ENCODE results near the gene SOX6. TPM values are rescaled to one million over a fixed set of nuclear protein-coding genes. Genes with fewer than 3 reads are reported as not detected.

SOX6 gene
- total and polyA plus RNA-seq, 2 donors (not counting 3 experiments of a cell fraction or from before 2014, with no cell fraction given), result 0.14 to 3.7 TPM

DNA sequence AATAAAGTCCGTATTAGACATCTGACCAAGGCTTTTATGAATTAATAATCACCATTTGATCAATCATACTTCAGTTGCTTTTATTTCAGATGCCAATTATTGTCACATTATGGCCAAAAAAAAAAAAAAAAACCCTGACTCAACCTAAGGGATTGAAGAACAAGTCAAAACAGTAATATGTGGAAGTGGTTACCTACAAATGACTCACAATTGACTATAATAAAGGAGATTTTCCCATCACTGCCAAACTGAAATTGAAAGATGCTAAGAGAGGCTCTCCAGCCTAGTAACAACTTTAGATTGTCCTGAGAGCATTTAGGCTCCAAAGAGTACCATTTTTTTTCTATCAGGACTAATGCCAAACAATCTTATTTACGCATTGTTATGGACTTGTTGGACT is 35.2 kb downstream of the SOX6 start:
- Histone ChIP-seq H3K9me3 (replicated peaks; ENCODE audit: control insufficient read depth, insufficient read depth, low read length) (no peaks in the 10 kb centered on the region), H3K9me1 (replicated peaks; ENCODE audit: control insufficient read depth, extremely low read depth, insufficient read depth, low read length) (no peaks in the 10 kb centered on the region), H4K20me1 (replicated peaks; ENCODE audit: control insufficient read depth, extremely low read depth, insufficient read depth, low read length) (no peaks in the 10 kb centered on the region), H3K4me1 (ENCODE audit: control insufficient read depth, extremely low read depth, insufficient read depth, low read length) (no peaks in the 10 kb centered on the region), H3K27ac (ENCODE audit: insufficient read depth, low read depth, low read length) (no peak overlapping the region), H3K4me2 (ENCODE audit: insufficient read depth, low read length) (no peak overlapping the region), H3K27me3 (ENCODE audit: control insufficient read depth in 2 of 2, insufficient read depth in 2 of 2, low read length in 2 of 2) (no peaks in the 10 kb centered on the region), H3K4me3 (replicated peaks in 1 of 3; ENCODE audit: insufficient read depth in 1 of 3, low read depth in 1 of 3, low read length in 3 of 3) (no peak overlapping the region), H3K9ac (replicated peaks; ENCODE audit: extremely low read depth, insufficient read depth, low read length) (no peak overlapping the region), H2AFZ (ENCODE audit: low read depth, low read length) (no peak overlapping the region), H3K79me2 (ENCODE audit: control insufficient read depth, insufficient read depth, low read length) (no peaks in the 10 kb centered on the region), H3K36me3 (ENCODE audit: control insufficient read depth in 2 of 2, extremely low read depth in 1 of 2, insufficient read depth in 2 of 2, low read length in 2 of 2) (no peaks in the 10 kb centered on the region)
- dilution Hi-C loops (cut with MboI; ENCODE audit: extremely low pct_ligation_motif_present, low sequenced_read_pairs) (no loop called here), intact Hi-C loops (cut with micrococcal nuclease) (no loop called here)
- BruUV-seq (replicated peaks), result no TSS peak
- TF ChIP-seq POLR2AphosphoS5 (IDR thresholded peaks at IDR 0.05; ENCODE audit: insufficient read depth, low read depth, low read length) (no peak), FOS (IDR thresholded peaks at IDR 0.05; ENCODE audit: borderline replicate concordance, insufficient read depth, low read length) (no peak), GATA2 (IDR thresholded peaks at IDR 0.05; ENCODE audit: insufficient read depth, insufficient read length, low read depth, low read length) (no peak), JUN (IDR thresholded peaks at IDR 0.05; ENCODE audit: borderline replicate concordance, insufficient read depth, insufficient read length, low read depth) (no peak), POLR2A (IDR thresholded peaks at IDR 0.05; ENCODE audit: low read depth, low read length) (no peak), MYC (IDR thresholded peaks at IDR 0.05; ENCODE audit: low read depth, low read length) (no peak), EZH2 (IDR thresholded peaks at IDR 0.05; ENCODE audit: borderline replicate concordance, low read depth, low read length, severe bottlenecking) (no peak)
- TF ChIP-seq, protein P1, sequence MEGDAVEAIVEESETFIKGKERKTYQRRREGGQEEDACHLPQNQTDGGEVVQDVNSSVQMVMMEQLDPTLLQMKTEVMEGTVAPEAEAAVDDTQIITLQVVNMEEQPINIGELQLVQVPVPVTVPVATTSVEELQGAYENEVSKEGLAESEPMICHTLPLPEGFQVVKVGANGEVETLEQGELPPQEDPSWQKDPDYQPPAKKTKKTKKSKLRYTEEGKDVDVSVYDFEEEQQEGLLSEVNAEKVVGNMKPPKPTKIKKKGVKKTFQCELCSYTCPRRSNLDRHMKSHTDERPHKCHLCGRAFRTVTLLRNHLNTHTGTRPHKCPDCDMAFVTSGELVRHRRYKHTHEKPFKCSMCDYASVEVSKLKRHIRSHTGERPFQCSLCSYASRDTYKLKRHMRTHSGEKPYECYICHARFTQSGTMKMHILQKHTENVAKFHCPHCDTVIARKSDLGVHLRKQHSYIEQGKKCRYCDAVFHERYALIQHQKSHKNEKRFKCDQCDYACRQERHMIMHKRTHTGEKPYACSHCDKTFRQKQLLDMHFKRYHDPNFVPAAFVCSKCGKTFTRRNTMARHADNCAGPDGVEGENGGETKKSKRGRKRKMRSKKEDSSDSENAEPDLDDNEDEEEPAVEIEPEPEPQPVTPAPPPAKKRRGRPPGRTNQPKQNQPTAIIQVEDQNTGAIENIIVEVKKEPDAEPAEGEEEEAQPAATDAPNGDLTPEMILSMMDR (IDR thresholded peaks at IDR 0.05; ENCODE audit: extremely low read depth in 1 of 2, insufficient read depth in 1 of 2, low read depth in 1 of 2, low read length in 2 of 2), result no peak
- TF ChIP-seq, protein P2, sequence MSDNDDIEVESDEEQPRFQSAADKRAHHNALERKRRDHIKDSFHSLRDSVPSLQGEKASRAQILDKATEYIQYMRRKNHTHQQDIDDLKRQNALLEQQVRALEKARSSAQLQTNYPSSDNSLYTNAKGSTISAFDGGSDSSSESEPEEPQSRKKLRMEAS (IDR thresholded peaks at IDR 0.05; ENCODE audit: insufficient read depth, insufficient read length), result no peak
- CTCF ChIA-PET, result interaction anchor here (1.1 kb wide), 1 partner anchor 43 kb away, joined by 3 read pairs; no protein-coding TSS in a partner anchor
- POLR2A ChIA-PET, result no interaction called here
- DNase-seq (ENCODE audit: low read depth, low spot score) (no peak), FAIRE-seq (no peak)
